K562 (cell line): ENCODE data around the gene SEPTIN8.

Experiments
- EP300 ChIP-seq: IDR thresholded peaks from 2 replicates; pipeline ENCODE4 v1.6.1; 2012; ENCODE audit warnings: low read length, improper control_type of control experiment
- GATA2 ChIP-seq: sonication (generic); formaldehyde crosslinking; IDR thresholded peaks from 2 replicates; pipeline ENCODE4 v1.4.0; 2020; ENCODE audit warnings: mild to moderate bottlenecking, missing genetic modification reagents
- POU5F1 ChIP-seq: fragments of 150-350 bp; IDR thresholded peaks from 2 replicates; pipeline ENCODE4 v1.6.1; 2014; ENCODE audit warnings: borderline replicate concordance, low read length, low read depth, mild to moderate bottlenecking; ENCODE audit not compliant: partially characterized antibody
- SMC3 ChIP-seq: conservative IDR thresholded peaks from 2 replicates; pipeline ENCODE4 v1.6.1; 2011; ENCODE audit warnings: low read depth, low read length, improper control_type of control experiment; ENCODE audit not compliant: insufficient read depth
- STAT5B ChIP-seq: fragments of 250-450 bp; sonication (Bioruptor Pico); IDR thresholded peaks from 2 replicates; pipeline ENCODE4 v1.8.0; 2021; ENCODE audit warnings: mild to moderate bottlenecking, inconsistent platforms
- TAF1 ChIP-seq: IDR thresholded peaks from 2 replicates; pipeline ENCODE4 v1.6.1; 2011; ENCODE audit warnings: mild to moderate bottlenecking, low read length, moderate library complexity; ENCODE audit not compliant: insufficient read depth, control insufficient read depth, severe bottlenecking; ENCODE audit errors: extremely low read depth
- TRIM28 ChIP-seq: fragments of 450-650 bp; IDR thresholded peaks from 2 replicates; pipeline ENCODE4 v1.6.1; 2017
- ZFX ChIP-seq: sonication (generic); formaldehyde crosslinking; IDR thresholded peaks from 2 replicates; pipeline ENCODE4 v1.8.0; 2022; ENCODE audit warnings: mild to moderate bottlenecking, missing genetic modification reagents, moderate library complexity
- ZNF12 ChIP-seq: sonication (generic); formaldehyde crosslinking; IDR thresholded peaks from 2 replicates; pipeline ENCODE4 v1.4.0; 2020; ENCODE audit warnings: mild to moderate bottlenecking, missing genetic modification reagents
- ZNF274 ChIP-seq: IDR thresholded peaks from 2 replicates; pipeline ENCODE4 v1.6.1; 2011; ENCODE audit warnings: low read depth, mild to moderate bottlenecking, low read length, moderate library complexity, borderline replicate concordance
- ZNF561 ChIP-seq: fragments of 450-650 bp; formaldehyde crosslinking; conservative IDR thresholded peaks from 2 replicates; pipeline ENCODE4 v1.4.0; 2020; ENCODE audit warnings: mild to moderate bottlenecking, moderate library complexity
- ZNF699 ChIP-seq: fragments of 250-450 bp; sonication (Bioruptor Pico); IDR thresholded peaks from 2 replicates; pipeline ENCODE4 v1.8.0; 2021; ENCODE audit warnings: mild to moderate bottlenecking, moderate library complexity; ENCODE audit not compliant: insufficient replicate concordance
- ZNF76 ChIP-seq: fragments of 250-450 bp; sonication (Bioruptor Pico); IDR thresholded peaks from 2 replicates; pipeline ENCODE4 v1.4.0; 2020; ENCODE audit warnings: mild to moderate bottlenecking, moderate library complexity, borderline replicate concordance
- TF ChIP-seq, protein P1 (sequence below), 3 experiments: IDR thresholded peaks in 2 of 3; conservative IDR thresholded peaks in 1 of 3; 2 replicates each; pipeline ENCODE4 v1.5.1; 2011 to 2012; ENCODE audit warnings: low read length in 3 of 3, mild to moderate bottlenecking in 3 of 3, control low read depth in 2 of 3, improper control_type of control experiment in 1 of 3, inconsistent platforms in 1 of 3, low read depth in 1 of 3, mixed read lengths in 1 of 3, moderate library complexity in 1 of 3; ENCODE audit not compliant: insufficient read depth in 2 of 3

DNA sequence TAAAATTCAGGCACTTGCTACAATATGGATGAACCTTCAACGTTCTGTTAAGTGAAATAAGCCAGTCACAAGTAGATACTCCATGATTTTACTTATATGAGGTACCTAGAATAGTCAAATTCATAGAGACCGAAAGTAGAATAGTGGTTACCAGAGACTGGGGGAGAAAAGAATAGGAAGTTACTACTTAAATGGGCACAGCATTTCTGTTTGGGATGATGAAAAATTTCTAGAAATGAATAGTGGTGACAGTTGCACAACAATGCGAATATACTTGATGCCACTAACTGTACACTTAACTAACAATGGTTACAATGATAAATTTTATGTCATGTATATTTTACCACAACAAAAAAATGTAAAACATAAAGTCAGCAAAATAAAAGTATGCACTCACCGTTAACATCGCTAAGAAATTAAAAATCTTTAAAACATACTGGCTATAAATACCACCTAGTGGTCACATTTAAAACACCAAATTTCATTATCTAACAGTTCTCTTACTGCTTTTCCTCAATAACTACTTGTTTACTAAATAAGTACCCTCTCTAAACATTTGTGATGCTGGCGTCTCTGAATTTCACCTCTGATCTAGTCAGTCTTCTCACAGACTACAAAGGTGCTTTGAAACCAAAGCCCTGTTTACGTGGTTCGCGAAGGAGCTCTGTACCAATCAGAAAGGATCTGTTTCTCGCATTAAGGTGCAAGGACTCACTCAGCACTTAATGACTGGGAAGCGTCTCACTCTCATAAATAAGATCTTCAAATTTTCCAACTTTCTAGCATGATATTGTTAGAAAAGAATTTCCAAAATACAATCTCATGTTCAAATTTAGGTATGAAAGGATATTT, 62.4 kb downstream of the SEPTIN8 start:
- TF ChIP-seq EP300 (no peak), ZNF76 (CRISPR knock-in tag) (no peak), TRIM28 (no peak), ZNF699 (CRISPR knock-in tag) (no peak), TAF1 (no peak), ZNF274 (no peak), STAT5B (CRISPR knock-in tag) (no peak), ZNF561 (CRISPR knock-in tag) (no peak), GATA2 (CRISPR knock-in tag) (no peak), ZNF12 (CRISPR knock-in tag) (no peak), POU5F1 (no peak), ZFX (no peak; the same call in 1 of the 2 replicates), SMC3 (0 out of 2 replicates have a peak, but pooled peaks have one; percentile 13)
- TF ChIP-seq, protein P1, sequence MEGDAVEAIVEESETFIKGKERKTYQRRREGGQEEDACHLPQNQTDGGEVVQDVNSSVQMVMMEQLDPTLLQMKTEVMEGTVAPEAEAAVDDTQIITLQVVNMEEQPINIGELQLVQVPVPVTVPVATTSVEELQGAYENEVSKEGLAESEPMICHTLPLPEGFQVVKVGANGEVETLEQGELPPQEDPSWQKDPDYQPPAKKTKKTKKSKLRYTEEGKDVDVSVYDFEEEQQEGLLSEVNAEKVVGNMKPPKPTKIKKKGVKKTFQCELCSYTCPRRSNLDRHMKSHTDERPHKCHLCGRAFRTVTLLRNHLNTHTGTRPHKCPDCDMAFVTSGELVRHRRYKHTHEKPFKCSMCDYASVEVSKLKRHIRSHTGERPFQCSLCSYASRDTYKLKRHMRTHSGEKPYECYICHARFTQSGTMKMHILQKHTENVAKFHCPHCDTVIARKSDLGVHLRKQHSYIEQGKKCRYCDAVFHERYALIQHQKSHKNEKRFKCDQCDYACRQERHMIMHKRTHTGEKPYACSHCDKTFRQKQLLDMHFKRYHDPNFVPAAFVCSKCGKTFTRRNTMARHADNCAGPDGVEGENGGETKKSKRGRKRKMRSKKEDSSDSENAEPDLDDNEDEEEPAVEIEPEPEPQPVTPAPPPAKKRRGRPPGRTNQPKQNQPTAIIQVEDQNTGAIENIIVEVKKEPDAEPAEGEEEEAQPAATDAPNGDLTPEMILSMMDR (IDR thresholded peaks at IDR 0.05 in 2 of 3, conservative IDR thresholded peaks at IDR 0.05 in 1 of 3; ENCODE audit: insufficient read depth in 2 of 3, low read depth in 1 of 3, low read length in 3 of 3), result peak; percentile 13 to 55 (median 39); a peak in 4 of 6 replicates
